ENCODE data around the gene AP1M1.

Gene AP1M1

GRCh38 chr19:16293118-16294091 is 95.7 kb downstream of the AP1M1 start:
- no peak for TF ChIP-seq CTCF (IDR thresholded peaks at IDR 0.05; ENCODE audit: insufficient read depth, low read depth, low read length, missing control alignments)
- no peak overlapping the region for H3K4me3 ChIP-seq (ENCODE audit: low read depth, low read length)
- DNase-seq (ENCODE audit: low read depth) = no peak

- no peak for TF ChIP-seq CTCF (IDR thresholded peaks at IDR 0.05; ENCODE audit: insufficient read depth, low read depth, low read length, missing control alignments)
- no peak for DNase-seq (ENCODE audit: low read depth)
- H3K4me3 ChIP-seq (ENCODE audit: low read depth, low read length) = no peak overlapping the region
Measured at GRCh38 chr19:16295057-16295456, 97.3 kb downstream of the AP1M1 start.

Measured in GM12865 (cell line).